ENCODE results near the gene SMC1A. TPM values are rescaled to one million over a fixed set of nuclear protein-coding genes. Genes with fewer than 3 reads are reported as not detected.

SMC1A gene
- total RNA-seq, 1 experiment from 2014 or later, result 111 TPM

GRCh38 chrX:53440101-53440500 lies 17.6 kb upstream of the SMC1A start:
- H3K9me3 ChIP-seq (ENCODE audit: control insufficient read depth, insufficient read depth, low read depth, low read length), result no peaks in the 10 kb centered on the region
- no peaks in the 10 kb centered on the region for H3K36me3 ChIP-seq (ENCODE audit: control insufficient read depth, insufficient read depth, low read length)
- H3K27me3 ChIP-seq (ENCODE audit: control insufficient read depth, insufficient read depth, low read length), result no peaks in the 10 kb centered on the region
- ATAC-seq, result no peak
- H3K4me3 ChIP-seq (ENCODE audit: low read depth in 2 of 2, low read length in 2 of 2), result peak overlapping the region; percentile 51 to 63
- BruUV-seq (replicated peaks), result no TSS peak
- DNase-seq (ENCODE audit: low read depth, low spot score), result no peak
- peaks cover 7% of the 10 kb centered on the region for H3K4me1 ChIP-seq (ENCODE audit: control insufficient read depth, insufficient read depth, low read length)
- in situ Hi-C loops (cut with HindIII; ENCODE audit: low pct_unique_long_range_greater_than_20kb, low sequenced_read_pairs) (no loop called here), intact Hi-C loops (cut with micrococcal nuclease; ENCODE audit: unreplicated experiment) (no loop called here)
- TF ChIP-seq, protein P1, sequence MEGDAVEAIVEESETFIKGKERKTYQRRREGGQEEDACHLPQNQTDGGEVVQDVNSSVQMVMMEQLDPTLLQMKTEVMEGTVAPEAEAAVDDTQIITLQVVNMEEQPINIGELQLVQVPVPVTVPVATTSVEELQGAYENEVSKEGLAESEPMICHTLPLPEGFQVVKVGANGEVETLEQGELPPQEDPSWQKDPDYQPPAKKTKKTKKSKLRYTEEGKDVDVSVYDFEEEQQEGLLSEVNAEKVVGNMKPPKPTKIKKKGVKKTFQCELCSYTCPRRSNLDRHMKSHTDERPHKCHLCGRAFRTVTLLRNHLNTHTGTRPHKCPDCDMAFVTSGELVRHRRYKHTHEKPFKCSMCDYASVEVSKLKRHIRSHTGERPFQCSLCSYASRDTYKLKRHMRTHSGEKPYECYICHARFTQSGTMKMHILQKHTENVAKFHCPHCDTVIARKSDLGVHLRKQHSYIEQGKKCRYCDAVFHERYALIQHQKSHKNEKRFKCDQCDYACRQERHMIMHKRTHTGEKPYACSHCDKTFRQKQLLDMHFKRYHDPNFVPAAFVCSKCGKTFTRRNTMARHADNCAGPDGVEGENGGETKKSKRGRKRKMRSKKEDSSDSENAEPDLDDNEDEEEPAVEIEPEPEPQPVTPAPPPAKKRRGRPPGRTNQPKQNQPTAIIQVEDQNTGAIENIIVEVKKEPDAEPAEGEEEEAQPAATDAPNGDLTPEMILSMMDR (IDR thresholded peaks at IDR 0.05), result no peak
- TF ChIP-seq REST (IDR thresholded peaks at IDR 0.05; ENCODE audit: insufficient read depth in 1 of 2, low read depth in 2 of 2, low read length in 1 of 2) (no peak), TCF7L2 (IDR thresholded peaks at IDR 0.05; ENCODE audit: low read depth, low read length) (no peak), POLR2AphosphoS5 (IDR thresholded peaks at IDR 0.05; ENCODE audit: low read depth, low read length) (no peak)
- ChIA-PET CTCF (no interaction called here), POLR2A (interaction anchor here (1.6 kb wide), 1 partner anchor 17 kb away, joined by 4 read pairs; the partner anchor contains the start of gene RIBC1)
- H3K27ac ChIP-seq (ENCODE audit: low read length), result 0 out of 2 replicates have a peak overlapping the region, but pooled peaks have one; percentile 86

DNA sequence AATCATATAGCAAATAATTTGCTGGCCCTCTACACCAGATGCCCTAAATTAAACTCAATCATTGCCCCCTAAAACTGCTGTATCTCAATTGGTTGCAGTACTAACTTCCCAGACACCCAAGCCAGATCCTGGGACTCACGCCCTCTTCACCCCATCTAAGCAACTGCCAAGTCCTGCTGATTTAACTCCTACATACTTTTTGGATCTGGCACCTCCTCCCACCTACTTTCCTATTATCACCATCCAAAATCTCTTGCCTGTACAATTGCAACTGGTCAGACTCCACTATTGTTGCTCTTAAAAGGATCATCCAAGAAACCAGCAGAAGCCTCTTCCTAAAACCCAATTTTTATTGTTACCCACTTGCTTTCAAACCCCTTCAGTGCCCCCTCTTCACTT lies 16.4 kb upstream of the SMC1A start:
- TF ChIP-seq SIN3A (IDR thresholded peaks at IDR 0.05; ENCODE audit: borderline replicate concordance, insufficient read depth, low read depth, low read length) (no peak), REST (IDR thresholded peaks at IDR 0.05; ENCODE audit: insufficient read depth in 1 of 2, low read depth in 2 of 2, low read length in 1 of 2) (no peak), POLR2AphosphoS5 (IDR thresholded peaks at IDR 0.05; ENCODE audit: low read depth, low read length) (no peak)
- Histone ChIP-seq H3K4me3 (ENCODE audit: low read depth in 2 of 2, low read length in 2 of 2) (no peak overlapping the region), H3K36me3 (ENCODE audit: control insufficient read depth, insufficient read depth, low read length) (no peaks in the 10 kb centered on the region), H3K27me3 (ENCODE audit: control insufficient read depth, insufficient read depth, low read length) (no peaks in the 10 kb centered on the region), H3K4me1 (ENCODE audit: control insufficient read depth, insufficient read depth, low read length) (peaks cover 11% of the 10 kb centered on the region), H3K27ac (ENCODE audit: low read length) (no peak overlapping the region), H3K9me3 (ENCODE audit: control insufficient read depth, insufficient read depth, low read depth, low read length) (no peaks in the 10 kb centered on the region)
- in situ Hi-C loops (cut with HindIII; ENCODE audit: low pct_unique_long_range_greater_than_20kb, low sequenced_read_pairs) (no loop called here), intact Hi-C loops (cut with micrococcal nuclease; ENCODE audit: unreplicated experiment) (no loop called here)
- DNase-seq (ENCODE audit: low read depth, low spot score) (no peak), ATAC-seq (no peak)
- ChIA-PET CTCF (no interaction called here), POLR2A (no interaction called here)
- no TSS peak for BruUV-seq (replicated peaks)
